Epithelial cell of proximal tubule (primary cell): ENCODE data around the gene PLCG1. TPM values are rescaled to one million over a fixed set of nuclear protein-coding genes. Genes with fewer than 3 reads are reported as not detected.

ENCODE experiments used
- DNase-seq: peaks from one replicate; pipeline ENCODE4 v3.0.0-alpha.2; 2011; ENCODE audit warnings: low read depth
- H3K4me3 ChIP-seq: 2 replicates; pipeline ENCODE4 v1.5.1; 2011; ENCODE audit warnings: low read depth, mild to moderate bottlenecking, low read length
- CTCF ChIP-seq: conservative IDR thresholded peaks from 2 replicates; pipeline ENCODE4 v1.5.1; 2012; ENCODE audit warnings: low read depth, mild to moderate bottlenecking, low read length
- total RNA-seq: library from RNA; depleted of rRNA; stranded (reverse); fragments of >200 nt; gene quantifications from 2 replicates; pipeline ENCODE4 v1.2.3, GENCODE V29; 2015

Gene PLCG1
- total RNA-seq, 1 donor from 2014 or later = 87.5 TPM

DNA sequence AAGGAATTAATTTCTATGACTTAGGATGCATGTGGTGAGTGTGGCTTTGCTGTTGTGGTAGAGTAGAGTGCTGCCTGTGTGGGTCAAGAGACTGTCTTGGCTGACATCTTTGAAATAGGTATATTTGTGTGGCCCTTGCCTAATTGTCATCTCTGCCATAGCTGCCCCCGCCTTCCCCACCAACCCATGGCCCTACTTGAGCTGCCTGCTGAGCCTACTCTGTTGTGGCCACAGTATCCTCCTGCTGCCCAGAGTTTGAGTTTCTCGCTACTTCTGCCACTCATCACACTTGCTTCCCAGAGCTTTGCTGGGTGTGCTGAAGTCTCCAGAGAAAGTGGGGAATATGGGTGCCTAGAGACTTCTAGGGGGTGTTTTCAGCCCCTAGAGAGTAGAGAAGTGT, 8.0 kb downstream of the PLCG1 start:
- H3K4me3 ChIP-seq = no peak overlapping the region
- DNase-seq = no peak
- no peak for TF ChIP-seq CTCF

GRCh38 chr20:41145821-41146620, 8.7 kb downstream of the PLCG1 start:
- H3K4me3 ChIP-seq = no peak overlapping the region
- no peak for DNase-seq
- TF ChIP-seq CTCF = no peak

DNA sequence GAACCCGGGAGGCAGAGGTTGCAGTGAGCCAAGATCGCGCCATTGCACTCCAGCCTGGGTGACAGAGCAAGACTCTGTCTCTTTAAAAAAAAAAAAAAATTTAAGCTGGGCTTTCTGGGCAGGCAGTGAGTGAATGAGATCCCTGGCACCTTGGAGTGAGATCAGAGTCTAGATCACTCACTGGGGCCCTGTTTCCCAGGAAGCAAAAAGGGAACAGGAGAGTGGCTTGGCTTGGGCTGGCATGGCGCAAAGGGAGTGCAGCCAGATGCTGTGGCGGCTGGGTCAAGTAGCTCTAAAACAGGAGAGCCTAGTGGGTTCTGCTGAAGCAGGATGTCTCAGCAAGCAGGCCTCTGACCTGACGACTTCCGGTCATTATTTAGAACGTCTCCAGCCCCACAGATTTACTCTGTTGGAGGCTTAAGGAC, 10.4 kb downstream of the PLCG1 start:
- no peak for DNase-seq

GRCh38 chr20:41148942-41149341, 11.6 kb downstream of the PLCG1 start:
- no peak for TF ChIP-seq CTCF
- H3K4me3 ChIP-seq = no peak overlapping the region
- DNase-seq = no peak

More for the DNA sequence above, 10.4 kb downstream of the PLCG1 start:
- H3K4me3 ChIP-seq = no peak overlapping the region
- TF ChIP-seq CTCF = no peak

- TF ChIP-seq CTCF = no peak
- no peak for DNase-seq
- H3K4me3 ChIP-seq = no peak overlapping the region
Measured at GRCh38 chr20:41150664-41151063, 13.3 kb downstream of the PLCG1 start.

DNA sequence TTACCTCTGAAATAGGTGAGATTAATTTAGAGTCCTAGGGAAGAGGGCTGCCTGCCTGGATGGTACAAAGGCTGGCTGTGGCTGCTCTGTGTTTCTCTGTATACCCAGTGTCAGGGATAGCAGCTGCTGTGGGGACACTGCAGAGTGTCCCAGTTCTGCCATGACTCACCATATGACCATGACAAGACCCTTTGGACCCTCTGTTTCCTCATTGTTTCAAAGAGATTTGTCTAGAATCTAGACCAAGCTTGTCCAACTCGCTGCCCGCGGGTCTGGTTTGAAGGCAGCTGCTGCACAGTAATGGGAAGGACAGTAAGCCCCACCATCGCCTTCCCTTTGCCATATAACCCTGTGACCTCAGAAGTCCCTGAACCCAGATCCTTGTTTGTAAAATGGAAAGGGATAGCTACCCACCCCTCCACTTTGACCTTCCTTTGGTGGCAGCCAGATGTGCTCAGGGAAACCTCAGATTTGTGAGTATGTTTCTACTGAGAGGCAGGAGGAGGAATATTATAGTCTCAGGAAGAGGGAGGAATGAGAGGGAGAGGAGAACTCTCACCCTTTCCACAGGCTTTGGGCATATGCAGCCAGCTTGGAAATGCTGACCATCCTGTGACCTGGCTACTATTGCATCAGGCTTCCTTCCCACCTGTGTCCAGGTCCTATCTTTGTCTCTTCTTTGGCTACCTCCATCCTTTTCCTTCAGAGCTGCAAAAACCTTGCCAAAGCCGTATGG, 14.0 kb downstream of the PLCG1 start:
- DNase-seq = no peak

More for the DNA sequence above, 14.0 kb downstream of the PLCG1 start:
- no peak for TF ChIP-seq CTCF
- H3K4me3 ChIP-seq = no peak overlapping the region
